GM19455 (cell line): Measurements from ENCODE around the gene MICB.
A peak's percentile ranks its signal among the peaks of the same experiment; 100 is the strongest.
"Not testable (repeated sequence)": the region's sequence is repeated elsewhere in the genome, so short reads cannot be mapped to it uniquely, and the experiment has no call there.

Experiments
- ATAC-seq: cut with Tn5 transposase; IDR thresholded peaks from one replicate; pipeline ENCODE4 v1.9.1; 2021; ENCODE audit not compliant: unreplicated experiment

Gene MICB

DNA sequence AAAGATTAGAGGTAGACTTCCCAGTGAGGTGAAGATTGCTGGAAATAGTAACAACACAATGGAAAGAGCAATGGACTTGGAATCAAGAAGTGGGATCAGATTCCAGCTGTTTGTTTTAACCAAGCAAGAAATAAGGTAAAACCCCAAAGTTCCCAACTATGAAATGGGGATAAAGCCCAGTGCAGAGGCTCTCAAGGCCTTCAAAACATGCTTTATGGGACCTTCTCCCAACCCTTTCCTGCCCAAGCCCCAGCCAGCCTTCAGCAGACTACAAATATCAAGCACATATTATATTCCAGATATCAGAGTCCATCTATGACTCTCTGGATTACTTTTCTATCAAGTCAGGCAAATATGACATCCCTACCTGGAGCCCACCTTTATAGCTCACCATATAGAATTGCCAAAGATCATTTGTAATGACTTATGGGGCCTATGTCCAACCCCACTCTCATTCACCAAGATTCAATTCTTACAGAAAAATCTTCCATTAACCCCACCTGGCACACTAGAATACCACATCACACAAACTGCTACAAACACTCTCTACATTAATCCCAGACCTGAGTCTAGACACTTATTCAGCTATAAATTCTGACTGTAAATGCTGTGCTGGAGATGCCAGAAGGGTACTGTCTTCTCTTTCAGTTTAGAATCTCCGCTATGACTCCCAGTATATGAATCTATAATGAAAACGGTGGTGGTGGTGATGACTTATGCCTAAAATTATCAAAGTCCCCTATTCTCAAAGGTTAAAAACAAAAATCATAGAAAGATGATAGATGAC lies 37.8 kb downstream of the MICB start:
- no peak for ATAC-seq

DNA sequence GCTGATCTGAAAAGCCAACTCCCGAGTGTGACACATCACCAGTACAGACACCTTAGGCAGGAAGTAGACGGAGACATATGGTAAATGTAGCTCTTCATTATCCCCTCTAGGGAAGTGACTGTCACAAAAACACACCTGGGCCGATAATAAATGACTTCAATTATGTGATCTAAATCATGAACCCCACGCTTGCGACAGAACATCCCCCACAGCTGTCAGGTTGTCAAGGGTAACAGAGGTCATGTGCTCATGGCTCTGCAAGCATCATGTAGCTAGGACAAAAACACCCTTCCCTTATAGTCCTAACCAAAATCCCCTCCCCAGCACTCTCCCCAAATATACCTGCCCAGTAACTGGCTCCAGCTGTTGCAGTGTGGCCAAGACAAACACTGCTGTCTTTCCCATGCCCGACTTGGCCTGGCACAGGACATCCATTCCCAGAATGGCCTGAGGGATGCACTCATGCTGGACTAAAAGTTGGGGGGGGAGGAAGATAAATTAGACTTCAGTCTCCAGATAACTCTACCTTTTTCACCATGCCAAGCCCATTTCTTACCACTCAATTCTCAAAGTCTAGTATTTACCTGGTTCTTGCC lies 41.0 kb downstream of the MICB start:
- ATAC-seq = no peak

GRCh38 chr6:31540640-31541039 lies 42.7 kb downstream of the MICB start:
- ATAC-seq = no peak

- no peak for ATAC-seq
Observed at GRCh38 chr6:31541059-31541657, 43.2 kb downstream of the MICB start.

GRCh38 chr6:31541658-31542521 lies 43.9 kb downstream of the MICB start, which contains the start of gene DDX39B:
Gene DDX39B, minus strand, starts transcription at chr6:31542003. Its CDS starts 1,471 bp downstream, at chr6:31540532.
- peak; percentile 70 for ATAC-seq

DNA sequence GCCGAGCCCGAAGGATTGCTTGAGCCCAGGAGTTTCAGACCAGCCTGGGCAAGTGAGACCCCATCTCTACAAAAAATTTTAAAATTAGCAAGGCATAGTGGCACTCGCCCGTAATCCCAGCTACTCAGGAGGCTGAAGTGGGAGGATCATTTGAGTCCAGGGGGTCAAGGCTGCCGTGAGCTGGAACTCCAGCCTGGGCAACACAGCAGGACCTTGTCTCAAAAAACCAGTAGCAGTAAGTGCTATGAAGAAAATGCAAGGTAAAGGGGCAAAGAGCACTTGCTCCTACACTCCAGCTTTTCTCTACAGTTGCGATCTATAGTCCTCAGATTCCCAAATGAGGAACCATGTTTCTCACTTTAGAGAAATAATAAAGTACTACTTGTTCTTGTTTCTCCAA lies 45.7 kb downstream of the MICB start:
- no peak for ATAC-seq

DNA sequence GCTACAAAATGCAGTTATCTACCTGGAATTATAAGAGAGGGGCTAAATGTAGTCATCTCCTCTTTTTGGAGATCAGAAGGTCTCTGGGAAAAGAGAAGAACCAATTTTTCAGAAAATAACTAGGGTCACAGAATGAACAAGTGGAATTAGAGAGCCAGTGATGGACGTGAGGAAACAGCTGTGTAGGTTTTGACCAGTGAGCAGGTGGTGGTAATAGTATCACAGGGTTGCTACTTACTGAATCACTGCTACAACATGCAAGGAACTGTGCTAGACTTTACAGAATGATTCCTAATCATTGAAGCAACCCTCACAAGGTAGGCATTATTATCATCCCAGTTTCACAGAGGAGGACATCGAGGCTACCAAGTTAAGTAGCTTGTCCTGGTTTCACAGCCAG lies 46.7 kb downstream of the MICB start:
- no peak for ATAC-seq

GRCh38 chr6:31545291-31545690 lies 47.3 kb downstream of the MICB start:
- ATAC-seq = no peak

- no peak for ATAC-seq
Observed at GRCh38 chr6:31546339-31546957, 48.5 kb downstream of the MICB start, which contains the start of gene ATP6V1G2. Gene ATP6V1G2, minus strand, starts transcription at chr6:31546608. Its CDS starts 49 bp downstream, at chr6:31546559.

GRCh38 chr6:31546958-31547726 lies 49.2 kb downstream of the MICB start, which contains the start of gene NFKBIL1:
Gene NFKBIL1, plus strand, starts transcription at chr6:31547608. Its CDS starts 87 bp downstream, at chr6:31547695.
- ATAC-seq = peak; percentile 63

GRCh38 chr6:31547727-31548543 lies 50.0 kb downstream of the MICB start:
- ATAC-seq = no peak

DNA sequence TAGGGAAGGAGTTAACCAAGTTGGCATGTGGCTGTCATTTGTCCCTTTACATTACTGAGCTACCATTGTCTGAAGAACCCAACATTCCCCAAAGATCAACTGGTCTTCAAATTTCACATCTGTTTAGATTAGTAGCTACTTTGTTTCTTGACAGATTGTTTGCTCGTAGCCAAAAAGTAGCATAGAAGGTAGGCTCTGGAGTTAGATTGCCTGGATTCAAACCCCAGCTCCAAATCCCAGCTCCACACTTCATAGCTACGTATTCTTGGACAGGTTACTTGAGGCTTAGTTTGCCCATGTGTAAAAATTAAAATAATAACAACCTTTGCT lies 50.6 kb downstream of the MICB start:
- no peak for ATAC-seq

GRCh38 chr6:31551371-31551770 lies 53.4 kb downstream of the MICB start:
- not testable (repeated sequence) for ATAC-seq

GRCh38 chr6:31556307-31556706 lies 58.4 kb downstream of the MICB start:
- no peak for ATAC-seq

GRCh38 chr6:31557443-31558317 lies 59.7 kb downstream of the MICB start:
- ATAC-seq = no peak

DNA sequence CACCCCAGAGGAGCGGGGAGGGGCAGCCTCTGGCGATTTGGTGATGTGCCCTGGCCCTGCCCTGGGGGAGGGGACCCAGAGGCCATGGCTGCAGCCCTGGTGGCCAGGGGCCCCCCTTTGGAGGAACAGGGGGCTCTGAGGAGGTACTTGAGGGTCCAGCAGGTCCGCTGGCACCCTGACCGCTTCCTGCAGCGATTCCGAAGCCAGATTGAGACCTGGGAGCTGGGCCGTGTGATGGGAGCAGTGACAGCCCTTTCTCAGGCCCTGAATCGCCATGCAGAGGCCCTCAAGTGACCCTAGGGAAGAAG lies 60.3 kb downstream of the MICB start:
- no peak for ATAC-seq

DNA sequence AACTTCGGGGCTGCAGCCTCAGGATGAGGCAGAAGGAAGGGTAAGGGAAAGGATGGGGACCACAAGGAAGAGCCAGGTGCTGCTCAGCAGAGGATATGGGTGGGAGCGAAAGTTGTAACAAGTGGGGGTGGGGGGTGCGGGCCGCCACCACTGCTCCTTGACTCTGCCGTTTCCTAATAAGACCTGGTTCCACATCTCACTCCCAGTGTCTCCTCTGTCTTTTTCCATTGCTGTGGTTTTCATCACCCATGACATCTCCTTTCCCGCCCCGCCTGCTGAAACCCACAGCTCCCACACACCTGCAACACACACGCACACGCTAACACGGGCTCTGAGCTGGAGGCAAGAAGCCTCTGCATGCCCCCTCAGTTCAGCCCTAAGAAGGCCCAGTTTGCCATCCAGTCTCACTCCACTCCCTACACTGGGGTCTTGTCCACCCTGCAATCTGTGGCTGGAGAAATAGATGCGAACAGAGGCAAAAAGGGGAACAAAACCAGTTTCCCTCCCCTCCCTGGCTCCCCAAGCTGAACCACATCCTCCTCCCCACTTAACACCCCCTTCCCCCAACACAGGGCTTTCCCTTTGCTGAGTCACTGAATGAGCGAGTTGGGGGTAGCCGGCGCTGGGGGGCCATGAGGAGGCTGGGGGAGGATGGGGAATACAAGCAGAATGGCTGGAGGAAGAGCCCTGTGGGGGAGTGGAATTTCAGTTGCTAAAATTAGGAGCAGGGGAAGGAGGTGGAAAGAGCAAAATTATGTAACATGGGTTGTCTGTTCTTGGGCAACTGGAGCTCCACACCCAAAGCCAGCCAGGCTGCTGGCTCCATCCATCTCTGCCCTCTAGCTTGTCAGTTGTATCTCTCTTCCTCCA lies 60.9 kb downstream of the MICB start:
- no peak for ATAC-seq
